Activated CD4-positive, alpha-beta memory T cell treated with anti-CD3 and anti-CD28 coated beads, Interleukin-2, amount 10 ng/mL, durations not matched to agents 7 days and 5 days (primary cell): Measurements from ENCODE around the gene RNU1-2. TPM values are rescaled to one million over a fixed set of nuclear protein-coding genes. Genes with fewer than 3 reads are reported as not detected.
"Not testable (repeated sequence)": the region's sequence is repeated elsewhere in the genome, so short reads cannot be mapped to it uniquely, and the experiment has no call there.

ENCODE experiments used
- CTCF ChIA-PET: fragments of 350-600 bp; sonication (Branson Sonifier 250); formaldehyde crosslinking; loops from one replicate; lab custom pipeline; 2021; ENCODE audit warnings: antibody characterized with exemption, inconsistent platforms; lab: Charles Lee
- POLR2A ChIA-PET: fragments of 350-600 bp; sonication (Branson Sonifier 250); formaldehyde crosslinking; loops from one replicate; lab custom pipeline; 2021; ENCODE audit warnings: antibody characterized with exemption; lab: Charles Lee
- DNase-seq: peaks from one replicate; pipeline ENCODE4 v3.0.0-alpha.2; 2020
- H3K27ac Mint-ChIP-seq: one replicate; pipeline ENCODE4 v1.8.0; 2021; ENCODE audit warnings: mild to moderate bottlenecking, mixed read lengths
- H3K27me3 Mint-ChIP-seq: one replicate; pipeline ENCODE4 v1.8.0; 2021; ENCODE audit warnings: mixed read lengths
- H3K36me3 Mint-ChIP-seq: one replicate; pipeline ENCODE4 v1.8.0; 2021; ENCODE audit warnings: low read depth, mixed read lengths
- H3K4me1 Mint-ChIP-seq: one replicate; pipeline ENCODE4 v1.8.0; 2021; ENCODE audit warnings: mixed read lengths
- H3K4me3 Mint-ChIP-seq: one replicate; pipeline ENCODE4 v1.8.0; 2021; ENCODE audit warnings: mild to moderate bottlenecking, mixed read lengths
- H3K9me3 Mint-ChIP-seq: one replicate; pipeline ENCODE4 v1.8.0; 2021; ENCODE audit warnings: mixed read lengths
- total RNA-seq, 2 experiments: library from RNA; stranded (reverse); gene quantifications; one replicate each; pipeline ENCODE4 v1.2.3, GENCODE V29; 2021

Gene RNU1-2
- total RNA-seq, 2 experiments from 2014 or later = 1,570 to 1,691 TPM

DNA sequence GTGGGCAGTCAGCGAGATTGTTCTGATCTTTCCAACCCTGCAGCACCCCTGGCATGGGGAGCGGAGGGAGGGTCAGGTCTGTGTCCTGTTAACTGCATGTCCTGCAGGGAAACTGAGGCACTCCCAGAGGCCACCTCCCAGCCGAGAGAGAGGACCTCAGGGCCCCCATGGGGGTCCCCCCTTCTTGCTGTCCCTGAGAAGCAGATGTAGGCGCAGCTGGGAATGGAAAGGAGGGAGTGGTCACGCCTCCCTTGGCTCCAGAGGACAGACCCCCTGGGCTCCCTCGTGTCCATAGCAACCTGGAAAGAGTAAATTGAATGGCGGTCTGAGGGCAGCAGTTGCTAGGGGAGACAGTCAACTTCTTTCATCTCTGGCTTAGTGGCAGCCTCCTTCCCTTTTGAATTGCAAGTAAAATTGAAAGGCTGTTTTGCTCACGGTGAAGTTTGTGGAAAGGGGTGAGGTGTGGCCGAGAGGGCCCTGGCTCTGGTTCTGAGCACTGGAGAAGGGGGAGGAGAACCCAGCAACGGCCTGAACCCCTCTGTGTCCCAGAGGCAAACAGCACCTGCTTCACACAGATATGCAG is 30.8 kb downstream of the RNU1-2 start:
- Mint-ChIP-seq H3K36me3 (no peaks in the 10 kb centered on the region), H3K4me1 (peaks cover 15% of the 10 kb centered on the region), H3K27me3 (no peaks in the 10 kb centered on the region), H3K9me3 (no peaks in the 10 kb centered on the region), H3K27ac (no peak overlapping the region), H3K4me3 (no peak overlapping the region)
- ChIA-PET CTCF (no interaction called here), POLR2A (interaction anchor here (1.2 kb wide), 1 partner anchor 21 kb away, joined by 6 read pairs; no protein-coding TSS in a partner anchor)
- no peak for DNase-seq

DNA sequence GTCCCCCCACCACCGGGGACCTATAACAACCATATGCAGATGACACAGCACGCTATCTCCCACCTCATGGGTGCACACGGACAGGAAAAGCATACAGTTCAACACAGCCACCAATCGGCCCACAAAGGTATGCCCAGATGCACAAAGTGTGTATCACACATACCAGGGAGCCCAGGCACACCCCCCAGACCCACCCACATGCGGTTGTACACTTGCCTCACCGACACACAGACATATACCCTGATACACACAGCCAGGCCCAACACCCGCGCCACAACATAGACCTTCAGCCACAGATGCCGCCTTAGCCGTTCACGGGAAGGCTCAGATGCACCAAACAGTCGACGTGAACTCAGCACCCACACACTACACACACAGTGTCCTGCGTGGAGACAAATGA is 31.5 kb downstream of the RNU1-2 start:
- Mint-ChIP-seq H3K4me1 (peaks cover 8% of the 10 kb centered on the region), H3K27ac (no peak overlapping the region), H3K36me3 (no peaks in the 10 kb centered on the region), H3K9me3 (no peaks in the 10 kb centered on the region), H3K27me3 (no peaks in the 10 kb centered on the region), H3K4me3 (no peak overlapping the region)
- ChIA-PET CTCF (no interaction called here), POLR2A (no interaction called here)
- DNase-seq = no peak

DNA sequence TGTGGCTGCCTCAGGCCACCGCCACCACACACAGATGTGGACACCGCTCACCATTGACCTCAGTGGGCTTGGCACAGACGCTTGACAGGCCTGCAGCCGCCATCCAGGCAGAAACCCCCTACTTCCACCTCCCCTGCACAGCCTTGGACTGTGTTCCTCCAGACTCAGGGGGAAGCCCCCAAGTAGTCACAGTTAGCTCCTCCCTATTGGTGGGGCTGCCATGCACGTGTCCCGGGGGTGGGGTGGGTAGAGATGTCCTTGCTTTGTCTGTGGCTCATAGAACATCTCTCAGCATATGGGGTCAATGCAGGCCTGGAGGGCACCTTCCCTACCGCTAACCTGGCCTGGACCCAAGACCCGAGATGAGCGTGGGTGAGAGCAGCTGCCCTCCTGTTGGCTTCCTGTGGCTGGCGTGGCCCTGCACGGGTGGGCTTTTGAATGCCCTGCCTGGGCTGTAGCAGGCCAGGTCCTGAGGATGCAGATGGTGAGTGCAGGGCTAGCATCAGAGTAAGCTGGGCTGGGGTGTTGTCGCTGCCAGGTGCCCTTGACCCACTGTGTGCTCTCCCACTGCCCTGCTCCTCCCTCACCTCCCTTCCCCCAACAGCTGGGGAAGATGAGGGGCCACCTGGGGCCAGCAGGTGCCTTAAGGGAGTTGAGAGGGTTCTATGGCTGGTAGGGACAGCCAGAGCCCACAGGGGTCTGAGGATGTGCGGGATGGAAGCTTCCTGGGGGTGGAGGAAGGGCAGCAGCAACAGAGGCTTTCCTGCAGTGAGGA is 32.1 kb downstream of the RNU1-2 start:
- Mint-ChIP-seq H3K4me1 (peaks cover 4% of the 10 kb centered on the region), H3K36me3 (no peaks in the 10 kb centered on the region), H3K9me3 (no peaks in the 10 kb centered on the region), H3K27me3 (no peaks in the 10 kb centered on the region), H3K27ac (no peak overlapping the region), H3K4me3 (no peak overlapping the region)
- ChIA-PET CTCF (no interaction called here), POLR2A (interaction anchor here (1.1 kb wide), 1 partner anchor 414 kb away, joined by 3 read pairs; no protein-coding TSS in a partner anchor)
- DNase-seq = no peak

DNA sequence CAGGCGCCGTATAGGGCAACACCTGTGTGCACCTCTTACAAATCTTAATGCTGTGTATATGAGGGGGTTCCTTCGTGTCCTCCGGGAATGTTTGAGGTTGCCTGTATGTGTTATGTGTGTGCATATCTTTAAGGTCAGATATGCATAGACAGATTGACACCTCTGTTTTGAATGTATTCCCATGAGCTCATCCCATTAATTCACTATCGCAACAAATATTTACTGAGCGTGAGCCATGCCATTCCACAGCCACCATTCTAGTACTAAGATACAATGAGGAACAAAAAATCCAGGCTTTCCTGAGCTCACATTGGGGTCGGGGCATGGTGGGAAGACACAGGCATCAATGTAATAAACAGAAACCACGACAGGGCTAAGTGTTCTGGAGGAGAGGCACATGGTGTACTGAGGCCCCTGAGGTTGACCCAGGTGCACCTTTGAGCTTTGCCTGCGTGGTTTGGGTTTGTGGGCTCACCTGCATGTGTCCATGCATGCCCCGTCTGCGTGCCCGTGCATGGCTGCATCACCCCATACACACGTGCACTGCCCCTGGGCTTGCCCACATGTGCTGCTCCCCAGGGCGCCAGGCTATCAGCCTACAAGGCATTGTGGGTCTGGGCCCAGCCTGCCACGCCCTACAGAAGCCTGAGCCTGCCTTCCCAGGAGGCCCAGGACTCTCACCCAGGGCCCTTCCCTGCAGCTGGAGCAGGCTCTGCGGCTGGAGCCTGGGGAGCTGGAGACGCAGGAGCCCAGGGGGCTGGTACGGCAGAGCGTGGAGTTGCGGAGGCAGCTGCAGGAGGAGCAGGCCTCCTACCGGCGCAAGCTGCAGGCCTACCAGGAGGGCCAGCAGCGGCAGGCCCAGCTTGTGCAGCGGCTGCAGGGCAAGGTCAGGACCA is 33.6 kb downstream of the RNU1-2 start:
- H3K27ac Mint-ChIP-seq, H3K27me3 Mint-ChIP-seq, DNase-seq, H3K9me3 Mint-ChIP-seq, H3K4me1 Mint-ChIP-seq, H3K4me3 Mint-ChIP-seq, H3K36me3 Mint-ChIP-seq: not testable (repeated sequence)
- ChIA-PET POLR2A (interaction anchor here (1.8 kb wide), 1 partner anchor 25 kb away, joined by 7 read pairs; no protein-coding TSS in a partner anchor), CTCF (interaction anchor here (1.3 kb wide), 1 partner anchor 31 kb away, joined by 3 read pairs; no protein-coding TSS in a partner anchor)

DNA sequence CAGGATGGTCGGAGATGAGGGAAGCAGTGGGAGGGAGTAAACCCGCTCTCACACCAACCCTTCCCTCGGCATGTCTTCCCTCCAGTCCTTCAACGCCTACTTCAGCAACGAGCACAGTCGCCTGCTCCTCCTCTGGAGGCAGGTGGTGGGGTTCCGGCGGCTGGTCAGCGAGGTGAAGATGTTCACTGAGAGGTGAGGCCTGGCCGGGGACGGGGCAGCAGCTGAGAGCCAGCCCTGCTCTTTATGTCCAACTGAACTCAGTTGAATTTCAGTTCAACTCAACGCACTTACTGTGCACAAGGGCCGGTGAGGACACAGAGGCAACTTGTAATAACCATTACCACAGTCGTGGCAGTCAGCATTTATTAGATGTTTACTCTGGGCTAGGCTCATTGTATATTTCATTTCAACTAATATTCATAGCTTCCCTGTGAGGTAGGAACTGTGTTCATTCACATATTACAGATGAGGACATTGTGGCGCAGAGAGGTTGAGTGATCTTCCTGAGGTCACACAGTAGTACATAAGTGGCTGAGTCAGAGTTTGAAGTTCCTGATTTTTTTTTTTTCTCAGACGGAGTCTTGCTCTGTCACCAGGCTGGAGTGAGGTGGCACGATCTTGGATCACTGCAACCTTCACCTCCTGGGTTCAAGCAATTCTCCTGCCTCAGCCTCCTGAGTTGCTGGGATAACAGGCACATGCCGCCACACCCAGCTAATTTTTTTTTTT is 35.6 kb downstream of the RNU1-2 start:
- H3K27ac Mint-ChIP-seq, DNase-seq, CTCF ChIA-PET, H3K4me3 Mint-ChIP-seq, POLR2A ChIA-PET, H3K27me3 Mint-ChIP-seq, H3K9me3 Mint-ChIP-seq, H3K4me1 Mint-ChIP-seq, H3K36me3 Mint-ChIP-seq: not testable (repeated sequence)

DNA sequence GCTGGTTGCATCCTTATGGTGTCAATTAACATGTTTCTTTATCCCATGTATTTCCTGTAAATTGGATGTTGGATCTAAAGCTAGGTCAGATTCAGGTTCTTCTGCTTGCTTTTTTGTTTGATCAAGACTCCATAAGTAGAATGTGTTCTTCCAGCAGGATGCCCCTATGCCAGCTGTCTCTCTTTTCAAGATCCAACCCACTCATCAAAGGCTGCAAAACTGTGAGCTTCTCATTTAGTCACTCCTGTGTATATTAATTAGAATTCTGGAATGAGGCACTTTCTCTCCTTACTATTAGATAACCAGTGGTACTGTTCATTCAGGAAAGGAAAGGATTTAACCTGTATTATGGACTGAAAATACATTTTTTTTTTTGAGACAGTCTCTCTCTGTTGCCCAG is 38.2 kb downstream of the RNU1-2 start:
- H3K27me3 Mint-ChIP-seq, H3K9me3 Mint-ChIP-seq, H3K36me3 Mint-ChIP-seq, DNase-seq, H3K4me3 Mint-ChIP-seq, H3K4me1 Mint-ChIP-seq, H3K27ac Mint-ChIP-seq, POLR2A ChIA-PET: not testable (repeated sequence)
- CTCF ChIA-PET = interaction anchor here (0.6 kb wide), 1 partner anchor 318 kb away, joined by 3 read pairs; no protein-coding TSS in a partner anchor

DNA sequence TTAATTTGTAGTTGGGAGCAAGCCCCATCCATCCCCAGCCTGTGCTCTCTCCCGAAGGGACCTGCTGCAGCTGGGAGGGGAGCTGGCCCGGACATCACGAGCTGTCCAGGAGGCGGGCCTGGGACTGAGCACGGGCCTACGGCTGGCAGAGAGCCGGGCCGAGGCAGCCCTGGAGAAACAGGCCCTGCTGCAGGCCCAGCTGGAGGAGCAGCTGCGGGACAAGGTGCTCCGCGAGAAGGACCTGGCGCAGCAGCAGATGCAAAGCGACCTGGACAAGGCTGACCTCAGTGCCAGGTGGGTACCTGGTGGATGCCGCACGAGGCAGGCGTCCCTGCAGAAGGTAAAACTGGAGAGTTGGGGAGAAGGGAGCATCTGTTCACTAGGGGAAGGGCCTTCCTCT is 40.8 kb downstream of the RNU1-2 start:
- H3K27me3 Mint-ChIP-seq, H3K4me3 Mint-ChIP-seq, H3K9me3 Mint-ChIP-seq, POLR2A ChIA-PET, CTCF ChIA-PET, H3K36me3 Mint-ChIP-seq, H3K4me1 Mint-ChIP-seq, DNase-seq, H3K27ac Mint-ChIP-seq: not testable (repeated sequence)

DNA sequence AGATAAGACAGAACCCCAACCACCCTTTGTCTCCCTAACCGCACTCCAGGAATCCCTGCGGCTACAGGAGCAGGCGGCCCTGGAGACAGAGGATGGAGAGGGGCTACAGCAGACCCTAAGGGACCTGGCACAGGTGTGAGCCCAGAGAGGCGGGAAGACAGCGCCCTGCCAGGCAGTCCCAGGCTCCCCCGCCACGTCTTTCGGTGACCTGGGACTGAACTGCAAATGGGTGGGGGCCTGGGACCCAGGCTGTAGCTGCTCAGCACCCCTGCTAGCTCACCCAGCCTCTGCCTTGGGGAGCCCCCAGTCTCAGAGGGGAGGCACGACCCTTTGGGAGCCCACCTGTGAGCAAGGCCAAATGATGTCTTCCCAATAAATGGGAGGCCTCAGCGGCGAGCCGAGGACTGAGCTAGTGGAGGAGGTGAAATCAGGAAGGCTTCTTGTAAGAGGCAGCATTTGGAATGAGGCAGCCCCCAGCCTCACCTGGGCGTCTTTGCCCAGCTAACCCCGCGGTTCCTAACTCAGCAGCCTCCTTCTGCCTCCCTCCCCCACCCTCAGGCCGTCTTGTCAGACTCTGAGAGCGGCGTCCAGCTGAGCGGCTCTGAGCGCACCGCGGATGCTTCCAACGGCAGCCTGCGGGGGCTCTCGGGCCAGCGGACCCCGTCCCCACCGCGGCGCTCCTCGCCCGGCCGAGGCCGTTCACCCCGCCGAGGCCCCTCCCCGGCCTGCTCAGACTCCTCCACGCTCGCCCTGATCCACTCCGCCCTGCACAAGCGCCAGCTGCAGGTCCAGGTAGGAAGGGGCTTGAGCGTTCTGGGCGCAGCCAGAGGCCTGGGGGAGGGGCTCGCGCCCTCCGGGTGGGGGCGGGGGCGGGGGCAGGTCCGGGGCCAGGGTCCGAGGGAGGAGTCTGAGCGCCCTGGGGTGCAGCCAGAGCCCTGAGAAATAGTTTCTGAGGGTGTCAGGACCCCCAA is 42.9 kb downstream of the RNU1-2 start:
- POLR2A ChIA-PET = no interaction called here
- Mint-ChIP-seq H3K4me3 (no peak overlapping the region), H3K36me3 (no peaks in the 10 kb centered on the region), H3K27me3 (no peaks in the 10 kb centered on the region), H3K27ac (no peak overlapping the region), H3K9me3 (no peaks in the 10 kb centered on the region), H3K4me1 (no peaks in the 10 kb centered on the region)
- CTCF ChIA-PET = no interaction called here
- no peak for DNase-seq

DNA sequence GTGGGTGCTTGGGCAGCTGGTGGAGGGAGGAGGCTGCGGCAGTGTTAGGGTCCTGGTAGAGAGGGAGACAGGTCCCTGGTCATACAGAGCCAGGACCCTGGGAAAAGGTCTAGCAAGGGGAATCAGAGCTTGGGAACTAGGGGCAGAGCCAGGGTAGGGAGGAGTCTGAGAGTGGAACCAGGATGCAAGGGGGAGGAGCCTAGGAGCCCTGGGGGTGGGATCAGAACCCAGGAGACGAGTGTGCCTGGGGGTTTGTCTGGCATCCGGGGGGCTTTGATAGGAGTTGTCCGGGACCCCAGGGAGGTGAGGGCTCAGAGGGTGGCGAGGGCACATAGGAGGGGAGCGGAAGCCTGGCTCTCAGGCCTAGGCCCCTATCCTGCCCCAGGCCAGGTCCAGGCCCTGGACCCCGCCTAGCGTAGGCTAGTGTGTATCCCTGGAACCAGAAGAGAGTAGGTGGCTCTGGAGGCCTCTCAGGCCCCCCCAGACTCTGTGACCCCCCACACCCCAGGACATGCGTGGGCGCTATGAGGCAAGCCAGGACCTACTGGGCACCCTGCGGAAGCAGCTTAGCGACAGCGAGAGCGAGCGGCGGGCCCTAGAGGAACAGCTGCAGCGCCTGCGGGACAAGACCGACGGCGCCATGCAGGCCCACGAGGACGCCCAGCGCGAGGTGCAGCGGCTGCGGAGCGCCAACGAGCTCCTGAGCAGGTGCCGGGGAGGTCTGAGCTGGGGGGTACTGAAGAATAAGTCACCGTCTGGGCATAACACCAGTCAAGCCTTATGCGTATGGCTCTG is 43.8 kb downstream of the RNU1-2 start:
- H3K27ac Mint-ChIP-seq, H3K27me3 Mint-ChIP-seq, H3K4me3 Mint-ChIP-seq, H3K36me3 Mint-ChIP-seq, CTCF ChIA-PET, H3K9me3 Mint-ChIP-seq, H3K4me1 Mint-ChIP-seq, DNase-seq, POLR2A ChIA-PET: not testable (repeated sequence)

DNA sequence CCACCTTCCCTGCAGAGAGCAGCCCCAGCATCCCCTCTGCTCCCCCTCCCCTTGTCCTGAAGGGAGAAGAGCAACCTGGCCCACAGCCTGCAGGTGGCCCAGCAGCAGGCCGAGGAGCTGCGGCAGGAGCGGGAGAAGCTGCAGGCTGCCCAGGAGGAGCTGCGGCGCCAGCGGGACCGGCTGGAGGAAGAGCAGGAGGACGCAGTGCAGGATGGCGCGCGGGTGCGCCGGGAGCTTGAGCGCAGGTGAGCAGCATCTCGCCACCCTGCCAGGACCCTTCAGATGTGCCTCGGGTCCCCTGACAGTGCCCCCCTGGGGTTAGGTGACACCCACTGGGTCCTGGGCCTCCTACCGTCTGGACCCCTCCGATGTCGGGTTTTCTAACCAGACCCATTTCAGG is 48.3 kb downstream of the RNU1-2 start:
- Mint-ChIP-seq H3K27me3 (no peaks in the 10 kb centered on the region), H3K27ac (no peak overlapping the region), H3K4me3 (no peak overlapping the region), H3K36me3 (no peaks in the 10 kb centered on the region), H3K9me3 (no peaks in the 10 kb centered on the region), H3K4me1 (no peaks in the 10 kb centered on the region)
- ChIA-PET POLR2A (no interaction called here), CTCF (interaction anchor here (0.6 kb wide), 2 partner anchors 323 to 483 kb away, joined by 4 to 5 read pairs; no protein-coding TSS in a partner anchor)
- no peak for DNase-seq

DNA sequence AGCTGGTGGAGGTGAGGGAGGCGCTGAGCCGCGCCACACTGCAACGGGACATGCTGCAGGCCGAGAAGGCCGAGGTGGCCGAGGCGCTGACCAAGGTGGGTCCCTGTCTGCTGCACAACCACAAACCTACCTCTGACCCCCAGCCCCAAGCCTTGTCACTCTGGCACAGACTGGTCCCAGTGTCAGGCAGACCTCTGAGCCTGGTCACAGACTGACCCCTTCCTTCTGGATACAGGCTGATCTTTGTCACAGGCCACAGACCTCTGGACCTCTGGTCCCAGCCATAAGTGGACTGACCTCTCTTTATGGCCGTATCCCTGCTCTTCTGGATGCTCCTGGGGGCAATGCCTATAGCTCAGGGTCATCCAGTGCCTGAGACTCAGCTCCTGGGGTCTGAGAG is 49.7 kb downstream of the RNU1-2 start:
- POLR2A ChIA-PET, H3K9me3 Mint-ChIP-seq, H3K4me1 Mint-ChIP-seq, H3K36me3 Mint-ChIP-seq, H3K27ac Mint-ChIP-seq, H3K4me3 Mint-ChIP-seq, H3K27me3 Mint-ChIP-seq, DNase-seq: not testable (repeated sequence)
- CTCF ChIA-PET = interaction anchor here (0.9 to 3.7 kb wide), 2 partner anchors 323 to 325 kb away, joined by 3 to 23 read pairs; no protein-coding TSS in a partner anchor
